ENCODE results near the gene CRLF3.

DNA sequence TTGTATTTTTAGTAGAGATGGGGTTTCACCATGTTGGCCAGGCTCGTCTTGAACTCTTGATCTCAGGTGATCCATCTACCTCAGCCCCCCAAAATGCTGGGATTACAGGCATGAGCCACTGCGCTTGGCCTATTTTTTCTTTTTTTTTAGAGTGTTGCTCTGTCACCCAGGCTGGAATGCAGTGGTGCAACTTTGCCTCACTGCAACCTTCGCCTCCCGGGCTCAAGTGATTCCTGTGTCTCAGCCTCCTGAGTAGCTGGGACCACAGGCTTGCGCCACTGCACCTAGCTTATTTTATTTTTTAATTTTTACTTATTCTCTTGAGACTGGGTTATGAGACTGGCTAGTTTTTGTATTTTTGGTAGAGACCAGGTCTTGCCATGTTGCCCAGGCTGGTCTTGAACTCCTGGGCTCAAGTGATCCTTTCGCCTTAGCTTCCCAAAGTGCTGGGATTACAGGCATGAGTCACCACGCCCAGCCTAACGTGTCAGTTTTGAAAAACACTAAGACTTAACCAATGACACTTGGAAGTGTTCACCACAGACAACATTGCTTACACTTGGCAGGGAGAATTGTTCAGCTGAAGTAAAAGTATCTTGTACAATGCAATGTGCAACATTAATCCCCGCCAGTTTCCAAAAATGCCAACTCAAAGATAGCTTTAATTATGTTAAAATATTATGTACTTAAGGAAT is 34.2 kb upstream of the CRLF3 start:
- no peak for TF ChIP-seq POLR2A (IDR thresholded peaks at IDR 0.05; ENCODE audit: low read depth)
- TF ChIP-seq, protein P1, sequence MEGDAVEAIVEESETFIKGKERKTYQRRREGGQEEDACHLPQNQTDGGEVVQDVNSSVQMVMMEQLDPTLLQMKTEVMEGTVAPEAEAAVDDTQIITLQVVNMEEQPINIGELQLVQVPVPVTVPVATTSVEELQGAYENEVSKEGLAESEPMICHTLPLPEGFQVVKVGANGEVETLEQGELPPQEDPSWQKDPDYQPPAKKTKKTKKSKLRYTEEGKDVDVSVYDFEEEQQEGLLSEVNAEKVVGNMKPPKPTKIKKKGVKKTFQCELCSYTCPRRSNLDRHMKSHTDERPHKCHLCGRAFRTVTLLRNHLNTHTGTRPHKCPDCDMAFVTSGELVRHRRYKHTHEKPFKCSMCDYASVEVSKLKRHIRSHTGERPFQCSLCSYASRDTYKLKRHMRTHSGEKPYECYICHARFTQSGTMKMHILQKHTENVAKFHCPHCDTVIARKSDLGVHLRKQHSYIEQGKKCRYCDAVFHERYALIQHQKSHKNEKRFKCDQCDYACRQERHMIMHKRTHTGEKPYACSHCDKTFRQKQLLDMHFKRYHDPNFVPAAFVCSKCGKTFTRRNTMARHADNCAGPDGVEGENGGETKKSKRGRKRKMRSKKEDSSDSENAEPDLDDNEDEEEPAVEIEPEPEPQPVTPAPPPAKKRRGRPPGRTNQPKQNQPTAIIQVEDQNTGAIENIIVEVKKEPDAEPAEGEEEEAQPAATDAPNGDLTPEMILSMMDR (IDR thresholded peaks at IDR 0.05) = no peak
